ENCODE measurements around the gene UBTD2. TPM values are rescaled to one million over a fixed set of nuclear protein-coding genes. Genes with fewer than 3 reads are reported as not detected.

The UBTD2 gene
- total RNA-seq, 1 experiment from 2014 or later: 42.6 TPM

DNA sequence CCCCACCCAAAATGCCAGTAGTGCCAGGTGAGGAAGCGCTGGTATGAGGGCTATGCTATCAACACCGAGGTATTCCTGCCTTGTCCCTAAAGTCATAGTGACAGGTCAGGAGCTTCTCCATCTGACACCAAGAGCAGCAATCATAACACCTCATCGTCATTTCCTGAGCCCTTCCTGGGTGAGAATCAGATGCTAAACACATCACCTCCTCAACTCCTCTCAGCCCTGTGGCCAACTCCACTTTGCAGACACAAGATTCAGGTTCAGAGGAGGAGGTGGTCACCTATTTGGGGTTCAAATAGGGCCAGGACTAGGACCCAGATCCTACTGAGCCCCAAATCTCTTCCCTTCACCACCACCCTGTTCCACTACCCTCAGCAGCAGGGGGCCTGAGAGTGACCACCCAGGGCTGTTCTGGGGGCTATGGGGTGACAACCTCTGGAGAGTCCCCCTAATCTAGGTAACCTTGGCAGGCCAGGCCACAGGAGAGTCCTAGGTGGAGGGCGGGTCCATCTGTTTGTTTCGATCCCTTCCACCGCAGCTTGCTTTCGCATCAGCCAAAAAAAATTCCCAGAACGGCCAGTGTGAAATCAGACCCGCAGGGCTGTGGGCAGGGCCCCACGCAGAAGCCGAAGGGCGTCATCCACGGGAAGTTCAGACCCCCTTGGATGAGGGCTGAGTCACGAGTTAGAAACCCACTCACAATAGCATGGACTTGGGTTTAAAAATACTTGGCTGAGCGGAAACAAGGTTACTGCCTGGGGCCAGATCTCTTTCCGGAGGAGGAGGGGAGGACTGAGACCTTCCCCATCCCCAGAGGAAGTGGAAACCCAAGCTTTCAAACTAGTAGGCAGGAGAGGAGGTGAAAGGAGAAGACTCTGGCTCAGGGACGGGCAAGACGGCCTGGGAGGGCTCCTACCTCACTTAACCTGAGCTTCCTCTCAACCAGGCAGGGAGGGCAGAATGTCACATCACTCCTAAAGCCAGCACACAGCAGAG lies 104.3 kb downstream of the UBTD2 start:
- no peak overlapping the region for H2BK5ac ChIP-seq (ENCODE audit: insufficient read length, low read length)
- no peak overlapping the region for H2BK12ac ChIP-seq (ENCODE audit: insufficient read length, low read depth, low read length)
- H4K20me1 ChIP-seq (ENCODE audit: control insufficient read depth, insufficient read depth, insufficient read length): no peaks in the 10 kb centered on the region
- H3K27me3 Mint-ChIP-seq (ENCODE audit: low read depth): no peaks in the 10 kb centered on the region; the same call in 1 of the 2 replicates
- no peak overlapping the region for H2AK5ac ChIP-seq (ENCODE audit: insufficient read length, low read length)
- H4K8ac ChIP-seq (replicated peaks; ENCODE audit: insufficient read length, low read depth, low read length): no peak overlapping the region
- WGBS (ENCODE audit: extremely low coverage, insufficient read length, low lambda C conversion rate): no CpG with 5 or more reads among the region's 18 CpGs
- TF ChIP-seq, protein P1, sequence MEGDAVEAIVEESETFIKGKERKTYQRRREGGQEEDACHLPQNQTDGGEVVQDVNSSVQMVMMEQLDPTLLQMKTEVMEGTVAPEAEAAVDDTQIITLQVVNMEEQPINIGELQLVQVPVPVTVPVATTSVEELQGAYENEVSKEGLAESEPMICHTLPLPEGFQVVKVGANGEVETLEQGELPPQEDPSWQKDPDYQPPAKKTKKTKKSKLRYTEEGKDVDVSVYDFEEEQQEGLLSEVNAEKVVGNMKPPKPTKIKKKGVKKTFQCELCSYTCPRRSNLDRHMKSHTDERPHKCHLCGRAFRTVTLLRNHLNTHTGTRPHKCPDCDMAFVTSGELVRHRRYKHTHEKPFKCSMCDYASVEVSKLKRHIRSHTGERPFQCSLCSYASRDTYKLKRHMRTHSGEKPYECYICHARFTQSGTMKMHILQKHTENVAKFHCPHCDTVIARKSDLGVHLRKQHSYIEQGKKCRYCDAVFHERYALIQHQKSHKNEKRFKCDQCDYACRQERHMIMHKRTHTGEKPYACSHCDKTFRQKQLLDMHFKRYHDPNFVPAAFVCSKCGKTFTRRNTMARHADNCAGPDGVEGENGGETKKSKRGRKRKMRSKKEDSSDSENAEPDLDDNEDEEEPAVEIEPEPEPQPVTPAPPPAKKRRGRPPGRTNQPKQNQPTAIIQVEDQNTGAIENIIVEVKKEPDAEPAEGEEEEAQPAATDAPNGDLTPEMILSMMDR (conservative IDR thresholded peaks at IDR 0.05): no peak
- no peak overlapping the region for H4K91ac ChIP-seq (ENCODE audit: insufficient read length, low read depth, low read length)
- DNase-seq: peak; percentile 57
- H2BK120ac ChIP-seq (ENCODE audit: low read depth, low read length, poor library complexity, severe bottlenecking): no peak overlapping the region
- H3K23me2 ChIP-seq (ENCODE audit: insufficient read length, low read depth, low read length, poor library complexity, severe bottlenecking): no peaks in the 10 kb centered on the region
- H3T11ph ChIP-seq (ENCODE audit: low read length): no peak overlapping the region
- H3K9me3 Mint-ChIP-seq: no peaks in the 10 kb centered on the region
- H3K9ac ChIP-seq (ENCODE audit: extremely low read depth, insufficient read length, low read length): no peak overlapping the region
- no peak overlapping the region for H3K27ac ChIP-seq (ENCODE audit: insufficient read length, low read depth, low read length)
- H3K9me3 ChIP-seq (ENCODE audit: control insufficient read depth, low read depth, low read length): no peaks in the 10 kb centered on the region
- peaks cover 2% of the 10 kb centered on the region; the same call in 1 of the 2 replicates for H3K79me2 ChIP-seq (ENCODE audit: insufficient read depth, low read length)
- no peak overlapping the region for H3K18ac ChIP-seq (ENCODE audit: insufficient read length, low read depth, low read length)
- peaks cover 10% of the 10 kb centered on the region; the same call in 1 of the 2 replicates for H3K4me1 ChIP-seq (ENCODE audit: insufficient read depth, low read length)
- H3K27ac Mint-ChIP-seq: peak overlapping the region in 2 of 3 experiments; percentile 73 to 91; a peak in 4 of 7 replicates
- no peak overlapping the region for H2AFZ ChIP-seq (ENCODE audit: low read length)
- H3K36me3 Mint-ChIP-seq (ENCODE audit: insufficient read depth in 1 of 3, low read depth in 3 of 3): peaks cover 0 to 4% (median 3%) of the 10 kb centered on the region in 3 experiments; a peak in 3 of 7 replicates
- no peak overlapping the region for H3K23ac ChIP-seq (ENCODE audit: insufficient read length, low read depth, low read length)
- no peak overlapping the region for H4K5ac ChIP-seq (ENCODE audit: insufficient read length, low read depth, low read length)
- H3K56ac ChIP-seq (ENCODE audit: insufficient read length, low read depth, low read length): no peak overlapping the region
- no peak overlapping the region for H3K4ac ChIP-seq (ENCODE audit: low read depth, low read length)
- peaks cover 33 to 37% of the 10 kb centered on the region in 2 experiments for H3K4me1 Mint-ChIP-seq
- no peaks in the 10 kb centered on the region for H3K79me1 ChIP-seq (ENCODE audit: insufficient read depth, low read depth, low read length, poor library complexity, severe bottlenecking)
- H3K14ac ChIP-seq (ENCODE audit: insufficient read depth, low read length): no peak overlapping the region
- H3K4me3 Mint-ChIP-seq: no peak overlapping the region
- H3K4me2 ChIP-seq (ENCODE audit: insufficient read depth, insufficient read length, low read length): no peak overlapping the region
- H2BK15ac ChIP-seq (ENCODE audit: low read depth, low read length): no peak overlapping the region
- H3K27me3 ChIP-seq (ENCODE audit: insufficient read depth, low read length): no peaks in the 10 kb centered on the region
- H2BK20ac ChIP-seq (ENCODE audit: low read depth, low read length, poor library complexity, severe bottlenecking): no peak overlapping the region
